GM10248 (cell line): ENCODE data around the gene AK9.
"Not testable (repeated sequence)": the region's sequence is repeated elsewhere in the genome, so short reads cannot be mapped to it uniquely, and the experiment has no call there.

Experiments used
- CTCF ChIA-PET: fragments of 300-600 bp; sonication (Branson Sonifier 250); formaldehyde crosslinking; extraction: SDS; loops from one replicate; lab custom pipeline; 2021; ENCODE audit warnings: antibody characterized with exemption; lab: Yijun Ruan, JAX
- POLR2A ChIA-PET: fragments of 350-650 bp; sonication (Branson Sonifier 250); formaldehyde crosslinking; extraction: SDS; loops from one replicate; lab custom pipeline; 2020; ENCODE audit warnings: antibody characterized with exemption; lab: Yijun Ruan, JAX
- DNase-seq: peaks from one replicate; pipeline ENCODE4 v3.0.0; 2012; ENCODE audit errors: extremely low spot score
- TF ChIP-seq, protein P1 (sequence below): IDR thresholded peaks from 2 replicates; pipeline ENCODE4 v1.5.1; 2012; ENCODE audit warnings: mild to moderate bottlenecking, low read depth; ENCODE audit errors: extremely low read depth, missing control alignments, control extremely low read depth

The AK9 gene

DNA sequence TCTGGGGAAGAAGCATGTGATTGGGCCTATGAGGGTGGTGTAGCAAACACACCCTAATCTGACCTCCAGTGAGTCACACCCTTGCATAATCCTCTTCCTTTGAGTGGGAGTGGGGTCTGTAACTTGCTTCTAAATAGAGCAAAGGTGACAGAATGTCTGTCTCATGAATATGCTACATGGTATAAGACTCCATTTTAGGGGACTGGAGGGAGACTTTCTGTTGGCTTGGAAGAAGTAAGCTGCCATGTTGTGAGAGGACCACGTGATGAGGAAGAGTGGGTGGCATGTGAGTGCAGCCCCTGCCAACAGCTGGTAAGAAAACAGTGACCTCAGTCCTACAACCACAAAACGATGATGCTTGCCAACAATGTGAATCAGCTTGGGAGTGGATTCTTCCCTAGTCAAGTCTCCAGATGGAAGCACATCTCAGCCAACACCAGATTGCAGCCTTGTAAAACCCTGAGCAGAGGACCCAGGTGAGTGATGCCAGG lies 3.7 kb downstream of the AK9 start:
- TF ChIP-seq, protein P1, sequence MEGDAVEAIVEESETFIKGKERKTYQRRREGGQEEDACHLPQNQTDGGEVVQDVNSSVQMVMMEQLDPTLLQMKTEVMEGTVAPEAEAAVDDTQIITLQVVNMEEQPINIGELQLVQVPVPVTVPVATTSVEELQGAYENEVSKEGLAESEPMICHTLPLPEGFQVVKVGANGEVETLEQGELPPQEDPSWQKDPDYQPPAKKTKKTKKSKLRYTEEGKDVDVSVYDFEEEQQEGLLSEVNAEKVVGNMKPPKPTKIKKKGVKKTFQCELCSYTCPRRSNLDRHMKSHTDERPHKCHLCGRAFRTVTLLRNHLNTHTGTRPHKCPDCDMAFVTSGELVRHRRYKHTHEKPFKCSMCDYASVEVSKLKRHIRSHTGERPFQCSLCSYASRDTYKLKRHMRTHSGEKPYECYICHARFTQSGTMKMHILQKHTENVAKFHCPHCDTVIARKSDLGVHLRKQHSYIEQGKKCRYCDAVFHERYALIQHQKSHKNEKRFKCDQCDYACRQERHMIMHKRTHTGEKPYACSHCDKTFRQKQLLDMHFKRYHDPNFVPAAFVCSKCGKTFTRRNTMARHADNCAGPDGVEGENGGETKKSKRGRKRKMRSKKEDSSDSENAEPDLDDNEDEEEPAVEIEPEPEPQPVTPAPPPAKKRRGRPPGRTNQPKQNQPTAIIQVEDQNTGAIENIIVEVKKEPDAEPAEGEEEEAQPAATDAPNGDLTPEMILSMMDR = no peak
- CTCF ChIA-PET = interaction anchor here (1.1 to 2.1 kb wide), 6 partner anchors 8 to 352 kb away, joined by 3 to 8 read pairs (median 6); no protein-coding TSS in a partner anchor
- POLR2A ChIA-PET = no interaction called here
- DNase-seq = no peak

DNA sequence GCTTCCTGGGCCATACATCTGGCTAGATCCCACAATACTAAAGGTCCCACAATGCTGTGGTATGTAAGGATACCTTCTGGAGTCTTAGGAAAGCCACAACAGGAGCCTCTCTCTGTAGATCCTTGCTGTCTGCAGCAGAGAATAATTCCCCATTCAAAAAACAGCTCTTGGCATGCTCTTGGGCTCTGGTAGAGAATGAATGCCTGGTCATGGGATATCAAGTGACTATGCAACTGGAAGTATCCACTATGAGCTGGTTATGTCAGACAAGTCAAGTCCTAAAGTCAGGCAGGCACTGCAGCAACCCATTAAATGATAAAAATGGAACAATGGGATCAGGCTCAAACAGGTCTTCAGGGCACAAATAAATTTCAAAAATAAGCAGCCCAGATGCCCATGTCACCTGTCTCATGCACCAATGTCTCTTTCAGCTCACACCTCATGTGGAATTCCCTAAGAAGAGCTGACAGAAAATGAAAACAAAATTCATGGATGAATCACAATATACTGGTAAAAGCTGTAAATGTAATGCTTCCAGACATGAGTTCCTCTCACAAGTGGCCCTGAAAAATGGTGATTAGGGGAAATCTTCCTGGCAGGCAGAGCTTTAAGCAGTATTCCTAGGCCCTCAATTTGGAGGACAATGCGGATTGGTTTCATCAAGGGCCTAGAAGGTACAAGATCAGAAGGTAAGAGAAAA lies 4.3 kb downstream of the AK9 start:
- TF ChIP-seq, protein P1 = no peak
- ChIA-PET POLR2A (no interaction called here), CTCF (interaction anchor here (1.1 to 1.8 kb wide), 5 partner anchors 8 to 353 kb away, joined by 3 to 8 read pairs (median 6); no protein-coding TSS in a partner anchor)
- DNase-seq = no peak

DNA sequence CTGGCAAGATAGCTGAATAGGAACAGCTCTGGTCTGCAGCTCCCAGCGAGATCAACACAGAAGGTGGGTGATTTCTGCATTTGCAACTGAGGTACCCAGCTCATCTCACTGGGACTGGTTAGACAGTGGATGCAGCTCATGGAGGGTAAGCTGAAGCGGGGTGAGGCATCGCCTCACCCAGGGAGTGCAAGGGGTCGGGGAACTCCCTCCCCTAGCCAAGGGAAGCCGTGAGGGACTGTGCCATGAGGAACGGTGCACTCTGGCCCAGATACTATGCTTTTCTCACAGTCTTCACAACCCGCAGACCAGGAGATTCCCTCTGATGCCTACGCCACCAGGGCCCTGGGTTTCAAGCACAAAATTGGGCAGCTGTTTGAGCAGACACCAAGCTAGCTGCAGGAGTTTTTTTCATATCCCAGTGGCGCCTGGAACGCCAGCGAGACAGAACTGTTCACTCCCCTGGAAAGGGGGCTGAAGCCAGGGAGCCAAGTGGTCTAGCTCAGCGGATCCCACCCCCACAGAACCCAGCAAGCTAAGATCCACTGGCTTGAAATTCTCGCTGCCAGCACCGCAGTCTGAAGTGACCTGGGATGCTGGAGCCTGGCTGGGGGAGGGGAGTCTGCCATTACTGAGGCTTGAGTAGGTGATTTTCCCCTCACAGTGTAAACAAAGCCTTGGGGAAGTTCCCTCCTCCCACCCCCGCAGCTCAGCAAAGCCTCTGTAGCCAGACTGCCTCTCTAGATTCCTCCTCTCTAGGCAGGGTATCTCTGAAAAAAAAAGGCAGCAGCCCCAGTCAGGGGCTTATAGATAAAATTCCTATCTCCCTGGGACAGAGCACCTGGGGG lies 12.1 kb downstream of the AK9 start:
- CTCF ChIA-PET = interaction anchor here (0.8 to 1.6 kb wide), 5 partner anchors 8 to 361 kb away, joined by 3 read pairs; partner anchors contain the start of genes AK9 and FIG4
- DNase-seq, POLR2A ChIA-PET: not testable (repeated sequence)

DNA sequence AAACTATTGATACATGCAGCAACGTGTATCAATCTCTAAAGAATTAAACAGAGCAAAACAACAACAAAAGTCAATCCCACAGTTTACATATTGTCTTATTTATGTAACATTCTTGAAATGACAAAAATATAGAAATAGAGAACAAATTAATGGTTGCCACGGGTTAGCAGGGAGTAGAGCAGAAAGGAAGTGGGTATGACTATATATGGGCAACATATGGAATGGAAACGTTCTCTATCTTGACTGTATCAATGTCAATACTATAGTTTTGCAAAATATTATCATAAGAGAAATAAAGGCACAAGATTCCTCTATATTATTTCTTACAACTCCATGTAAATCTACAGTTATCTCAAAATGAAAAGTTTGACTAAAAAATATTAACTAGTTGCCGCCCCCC lies 12.8 kb downstream of the AK9 start:
- DNase-seq = no peak
- ChIA-PET CTCF (interaction anchor here (0.8 to 1.0 kb wide), 2 partner anchors 13 to 362 kb away, joined by 3 read pairs; no protein-coding TSS in a partner anchor), POLR2A (no interaction called here)
- TF ChIP-seq, protein P1 = no peak

DNA sequence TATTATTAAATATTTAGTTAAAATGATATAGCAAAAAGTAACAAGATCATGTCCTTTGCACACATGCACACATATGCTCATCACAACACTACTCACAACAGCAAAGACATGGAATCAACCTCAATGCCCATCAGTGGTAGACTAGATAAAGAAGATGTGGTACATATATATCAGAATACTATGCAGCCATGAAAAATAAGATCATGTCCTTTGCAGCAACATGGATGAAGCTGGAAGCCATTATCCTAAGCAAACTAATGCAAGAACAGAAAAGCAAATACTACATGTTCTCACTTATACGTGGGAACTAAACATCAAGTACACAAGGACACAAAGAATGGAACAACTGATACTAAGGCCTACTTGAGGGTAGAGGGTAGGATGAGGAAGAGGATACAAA lies 14.3 kb downstream of the AK9 start:
- ChIA-PET CTCF (no interaction called here), POLR2A (no interaction called here)
- DNase-seq = no peak
- TF ChIP-seq, protein P1 = no peak

DNA sequence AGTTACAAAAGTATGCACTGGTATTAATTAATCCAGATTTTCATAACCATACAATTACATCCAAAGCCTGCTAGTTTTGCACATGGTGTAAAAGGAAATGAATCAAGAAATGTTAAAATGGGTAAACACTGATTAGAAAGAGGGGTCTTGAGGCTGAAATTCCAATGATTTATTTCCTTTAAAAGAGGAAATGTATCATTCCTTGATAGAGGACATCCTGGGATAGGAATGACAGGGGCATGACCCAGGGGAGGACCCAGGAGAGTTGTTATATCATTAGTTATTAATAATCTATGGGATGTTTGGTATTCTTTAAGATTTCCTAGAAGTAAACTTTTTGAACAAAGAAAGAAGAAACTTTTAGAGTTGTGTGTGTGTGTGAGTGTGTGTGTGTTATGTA lies 18.2 kb downstream of the AK9 start:
- CTCF ChIA-PET = no interaction called here
- POLR2A ChIA-PET = no interaction called here
- no peak for DNase-seq
- TF ChIP-seq, protein P1 = no peak
